ENCODE data around the gene RUNX2.

DNA sequence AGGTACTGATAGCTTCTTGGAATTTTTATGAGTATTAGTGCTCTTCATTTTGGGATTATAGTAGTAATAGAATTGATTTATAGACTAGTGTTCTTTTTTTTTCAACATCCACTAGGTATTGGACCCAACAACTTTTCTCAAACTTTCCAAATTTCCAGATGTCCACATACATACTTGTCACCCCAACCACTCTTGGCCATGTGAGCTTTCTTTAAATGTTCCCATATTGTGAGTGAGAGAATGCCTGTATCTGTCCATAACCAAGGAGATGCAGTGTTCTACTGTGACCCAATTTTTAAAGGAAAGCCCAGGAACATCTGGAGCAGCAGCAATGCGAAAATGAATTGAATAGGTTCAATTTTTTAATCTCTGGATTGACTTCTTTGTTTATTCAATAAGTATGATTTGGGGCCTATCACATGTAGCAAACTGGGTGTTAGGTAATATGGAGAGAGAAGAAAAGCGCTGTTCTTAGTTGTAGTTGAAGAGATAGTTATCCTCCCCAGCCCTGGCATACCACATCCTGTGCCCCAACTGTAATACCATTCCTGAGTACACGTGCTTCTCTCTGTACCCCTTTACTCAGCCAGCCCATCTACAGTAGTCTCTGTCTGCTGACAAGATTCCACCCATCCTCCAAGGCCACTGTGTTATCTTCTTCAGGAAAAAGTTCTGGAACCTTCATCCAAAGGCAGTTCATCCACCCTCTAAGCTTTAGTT lies 166.4 kb downstream of the RUNX2 start:
- TF ChIP-seq POLR2A (IDR thresholded peaks at IDR 0.05): no peak
- TF ChIP-seq, protein P1, sequence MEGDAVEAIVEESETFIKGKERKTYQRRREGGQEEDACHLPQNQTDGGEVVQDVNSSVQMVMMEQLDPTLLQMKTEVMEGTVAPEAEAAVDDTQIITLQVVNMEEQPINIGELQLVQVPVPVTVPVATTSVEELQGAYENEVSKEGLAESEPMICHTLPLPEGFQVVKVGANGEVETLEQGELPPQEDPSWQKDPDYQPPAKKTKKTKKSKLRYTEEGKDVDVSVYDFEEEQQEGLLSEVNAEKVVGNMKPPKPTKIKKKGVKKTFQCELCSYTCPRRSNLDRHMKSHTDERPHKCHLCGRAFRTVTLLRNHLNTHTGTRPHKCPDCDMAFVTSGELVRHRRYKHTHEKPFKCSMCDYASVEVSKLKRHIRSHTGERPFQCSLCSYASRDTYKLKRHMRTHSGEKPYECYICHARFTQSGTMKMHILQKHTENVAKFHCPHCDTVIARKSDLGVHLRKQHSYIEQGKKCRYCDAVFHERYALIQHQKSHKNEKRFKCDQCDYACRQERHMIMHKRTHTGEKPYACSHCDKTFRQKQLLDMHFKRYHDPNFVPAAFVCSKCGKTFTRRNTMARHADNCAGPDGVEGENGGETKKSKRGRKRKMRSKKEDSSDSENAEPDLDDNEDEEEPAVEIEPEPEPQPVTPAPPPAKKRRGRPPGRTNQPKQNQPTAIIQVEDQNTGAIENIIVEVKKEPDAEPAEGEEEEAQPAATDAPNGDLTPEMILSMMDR (IDR thresholded peaks at IDR 0.05): no peak

Data from uterus (tissue), 2 donors.